Activated naive CD4-positive, alpha-beta T cell treated with anti-CD3 and anti-CD28 coated beads for 36 hours (primary cell): Measurements from ENCODE around the gene TMEM273. TPM values are rescaled to one million over a fixed set of nuclear protein-coding genes. Genes with fewer than 3 reads are reported as not detected.

Experiments used
- CTCF ChIA-PET: fragments of 350-600 bp; sonication (Branson Sonifier 250); formaldehyde crosslinking; loops from one replicate; lab custom pipeline; 2021; ENCODE audit warnings: antibody characterized with exemption; lab: Charles Lee
- DNase-seq: peaks from one replicate; pipeline ENCODE4 v3.0.0-alpha.2; 2020
- H3K27ac Mint-ChIP-seq: one replicate; pipeline ENCODE4 v1.8.0; 2021; ENCODE audit warnings: mild to moderate bottlenecking, mixed read lengths
- H3K27me3 Mint-ChIP-seq: one replicate; pipeline ENCODE4 v1.8.0; 2021; ENCODE audit warnings: low read depth, mixed read lengths
- H3K36me3 Mint-ChIP-seq: one replicate; pipeline ENCODE4 v1.8.0; 2021; ENCODE audit warnings: low read depth, mixed read lengths
- H3K4me1 Mint-ChIP-seq: one replicate; pipeline ENCODE4 v1.8.0; 2021; ENCODE audit warnings: low read depth, mixed read lengths
- H3K4me3 Mint-ChIP-seq: one replicate; pipeline ENCODE4 v1.8.0; 2021; ENCODE audit warnings: mild to moderate bottlenecking, moderate library complexity, mixed read lengths
- H3K9me3 Mint-ChIP-seq: one replicate; pipeline ENCODE4 v1.8.0; 2021; ENCODE audit warnings: mixed read lengths
- intact Hi-C: fragments of 100-400 bp; cut with micrococcal nuclease; formaldehyde crosslinking; loops from one replicate; pipeline ENCODE4 v1.15.1; 2023
- total RNA-seq, 2 experiments: library from RNA; stranded (reverse); gene quantifications; one replicate each; pipeline ENCODE4 v1.2.3, GENCODE V29; 2021

Gene TMEM273
- total RNA-seq, 2 experiments from 2014 or later, result 0.48 to 0.72 TPM

DNA sequence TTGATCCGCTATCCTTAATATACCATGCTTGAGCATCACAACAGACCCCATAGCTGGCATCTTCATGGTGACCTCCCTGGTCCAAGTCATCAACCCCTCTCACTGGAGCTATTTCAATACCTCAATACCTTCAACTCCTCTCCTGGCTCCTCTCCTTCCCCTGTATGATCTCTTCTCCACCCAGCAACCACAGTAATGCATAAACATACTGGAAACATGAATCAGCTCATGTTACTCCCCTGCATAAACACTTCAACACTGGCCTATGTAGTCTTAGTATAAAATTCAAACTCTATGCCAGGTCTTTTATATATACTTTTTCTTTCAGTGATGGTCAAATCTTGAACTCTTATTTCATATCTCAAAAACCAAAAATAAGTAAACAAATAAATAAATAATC lies 31.8 kb upstream of the TMEM273 start:
- H3K4me1 Mint-ChIP-seq, result no peaks in the 10 kb centered on the region
- intact Hi-C loops, result no loop called here
- no peaks in the 10 kb centered on the region for H3K36me3 Mint-ChIP-seq
- DNase-seq, result no peak
- H3K4me3 Mint-ChIP-seq, result no peak overlapping the region
- no peak overlapping the region for H3K27ac Mint-ChIP-seq
- CTCF ChIA-PET, result no interaction called here
- H3K9me3 Mint-ChIP-seq, result no peaks in the 10 kb centered on the region
- H3K27me3 Mint-ChIP-seq, result peaks cover 16% of the 10 kb centered on the region

DNA sequence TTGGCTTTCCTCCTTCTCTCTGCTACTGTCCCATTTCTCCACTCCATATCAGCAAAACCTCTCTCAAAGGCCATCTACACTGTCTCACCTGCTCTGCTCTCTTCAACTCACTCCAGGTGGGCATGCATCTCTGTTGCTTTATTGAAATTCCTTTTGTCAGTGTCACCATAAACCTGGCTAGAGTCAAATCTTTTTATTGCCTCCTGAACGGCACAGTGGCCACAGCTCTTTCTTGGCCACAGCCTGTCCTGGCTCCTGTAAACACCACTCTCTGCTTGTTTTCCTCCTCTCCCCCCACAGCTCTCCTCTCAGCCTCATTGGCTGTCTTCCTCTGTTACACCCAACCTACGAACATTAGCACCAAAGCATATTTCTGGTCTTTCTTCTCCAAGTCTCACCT lies 31.1 kb upstream of the TMEM273 start:
- intact Hi-C loops, result no loop called here
- Mint-ChIP-seq H3K27ac (no peak overlapping the region), H3K36me3 (no peaks in the 10 kb centered on the region), H3K4me1 (no peaks in the 10 kb centered on the region), H3K27me3 (peaks cover 20% of the 10 kb centered on the region), H3K4me3 (no peak overlapping the region), H3K9me3 (no peaks in the 10 kb centered on the region)
- DNase-seq, result no peak
- CTCF ChIA-PET, result no interaction called here

DNA sequence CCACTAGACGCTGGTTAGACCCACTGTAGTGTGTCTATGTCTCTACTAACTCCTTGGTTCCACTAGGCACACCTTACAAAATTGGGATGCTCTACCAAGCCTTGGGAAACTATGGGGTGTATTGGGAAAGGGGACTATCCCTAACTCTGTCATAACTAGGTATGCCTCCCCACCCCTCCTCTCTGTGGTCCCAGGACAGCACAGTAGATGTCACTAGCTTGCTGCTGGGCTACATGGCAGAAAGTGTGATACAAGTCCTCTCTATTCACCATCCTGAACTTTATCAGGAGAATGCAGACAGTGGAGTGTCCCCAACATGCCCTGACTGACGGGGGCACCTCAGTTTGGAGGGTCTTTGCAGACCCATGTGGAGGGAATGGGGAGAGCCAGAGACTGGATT lies 30.3 kb upstream of the TMEM273 start:
- H3K4me3 Mint-ChIP-seq, result no peak overlapping the region
- no peaks in the 10 kb centered on the region for H3K36me3 Mint-ChIP-seq
- no peaks in the 10 kb centered on the region for H3K4me1 Mint-ChIP-seq
- DNase-seq, result no peak
- intact Hi-C loops, result no loop called here
- H3K27me3 Mint-ChIP-seq, result peaks cover 28% of the 10 kb centered on the region
- no peaks in the 10 kb centered on the region for H3K9me3 Mint-ChIP-seq
- no peak overlapping the region for H3K27ac Mint-ChIP-seq
- CTCF ChIA-PET, result no interaction called here

DNA sequence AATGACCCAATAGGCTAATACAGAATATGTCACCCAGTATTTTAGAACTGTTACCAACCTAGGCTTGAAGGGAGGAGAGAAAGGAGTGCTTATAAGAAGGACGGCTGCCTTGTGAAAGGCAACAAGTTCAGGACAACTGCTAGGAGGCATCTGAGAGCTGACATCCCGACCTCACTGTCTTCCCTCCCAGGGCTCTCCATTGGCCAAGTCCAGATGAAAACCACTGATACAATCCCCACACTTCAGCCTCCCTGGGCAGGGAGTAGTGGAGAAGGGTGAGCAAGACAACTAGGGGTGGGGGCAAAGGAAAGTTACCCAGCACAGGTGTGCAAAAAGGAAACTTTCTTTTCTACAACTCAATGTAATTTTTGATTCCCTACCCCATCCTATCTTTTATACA lies 29.5 kb upstream of the TMEM273 start:
- Mint-ChIP-seq H3K27me3 (peaks cover 32% of the 10 kb centered on the region), H3K4me3 (no peak overlapping the region), H3K9me3 (no peaks in the 10 kb centered on the region), H3K4me1 (no peaks in the 10 kb centered on the region), H3K27ac (no peak overlapping the region), H3K36me3 (no peaks in the 10 kb centered on the region)
- CTCF ChIA-PET, result interaction anchor here (0.6 kb wide), 1 partner anchor 625 kb away, joined by 3 read pairs; no protein-coding TSS in a partner anchor
- intact Hi-C loops, result no loop called here
- no peak for DNase-seq

DNA sequence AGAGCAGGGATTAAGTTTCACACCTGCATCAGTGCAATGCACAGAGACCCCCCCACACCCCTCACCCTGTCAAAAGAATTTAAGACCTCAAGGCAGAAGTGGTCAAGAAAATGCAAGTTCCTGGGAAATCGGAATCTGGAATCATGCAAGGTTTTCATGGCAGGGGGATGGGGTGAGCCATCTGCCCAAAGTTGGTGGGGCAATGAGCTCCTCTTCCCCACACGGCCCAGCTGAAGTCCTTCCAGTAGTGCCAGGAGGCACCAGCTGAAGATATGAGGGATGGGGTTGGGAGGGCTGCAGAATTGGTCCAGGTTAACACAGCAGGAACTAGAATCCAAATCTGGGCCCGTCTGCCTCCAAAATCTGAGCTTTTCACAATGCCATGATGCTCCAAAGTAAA lies 25.0 kb upstream of the TMEM273 start:
- Mint-ChIP-seq H3K4me1 (no peaks in the 10 kb centered on the region), H3K9me3 (no peaks in the 10 kb centered on the region), H3K27me3 (peaks cover 36% of the 10 kb centered on the region), H3K4me3 (no peak overlapping the region), H3K27ac (no peak overlapping the region), H3K36me3 (no peaks in the 10 kb centered on the region)
- CTCF ChIA-PET, result no interaction called here
- intact Hi-C loops, result no loop called here
- no peak for DNase-seq

DNA sequence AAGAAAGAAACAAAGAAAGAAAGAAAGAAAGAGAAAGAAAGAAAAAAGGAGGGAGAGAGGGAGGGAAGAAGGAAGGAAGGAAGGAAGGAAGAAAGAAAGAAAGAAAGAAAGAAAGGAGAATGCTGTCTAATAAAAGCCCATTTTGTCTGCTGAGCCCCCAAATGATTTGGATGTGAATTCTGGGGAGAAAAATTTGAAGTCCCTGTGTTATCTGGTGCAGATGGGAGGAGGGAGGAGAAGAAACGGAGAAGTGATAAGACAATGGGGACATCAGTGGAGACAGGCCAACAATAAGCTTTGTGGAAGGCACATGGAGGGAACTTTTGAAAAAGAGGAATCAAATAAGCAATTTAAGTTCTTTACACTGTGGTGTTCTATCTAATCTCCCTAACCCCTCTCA lies 24.6 kb upstream of the TMEM273 start:
- CTCF ChIA-PET, result no interaction called here
- Mint-ChIP-seq H3K27ac (no peak overlapping the region), H3K4me1 (no peaks in the 10 kb centered on the region), H3K9me3 (no peaks in the 10 kb centered on the region), H3K27me3 (peaks cover 36% of the 10 kb centered on the region), H3K4me3 (no peak overlapping the region), H3K36me3 (no peaks in the 10 kb centered on the region)
- intact Hi-C loops, result no loop called here
- no peak for DNase-seq

DNA sequence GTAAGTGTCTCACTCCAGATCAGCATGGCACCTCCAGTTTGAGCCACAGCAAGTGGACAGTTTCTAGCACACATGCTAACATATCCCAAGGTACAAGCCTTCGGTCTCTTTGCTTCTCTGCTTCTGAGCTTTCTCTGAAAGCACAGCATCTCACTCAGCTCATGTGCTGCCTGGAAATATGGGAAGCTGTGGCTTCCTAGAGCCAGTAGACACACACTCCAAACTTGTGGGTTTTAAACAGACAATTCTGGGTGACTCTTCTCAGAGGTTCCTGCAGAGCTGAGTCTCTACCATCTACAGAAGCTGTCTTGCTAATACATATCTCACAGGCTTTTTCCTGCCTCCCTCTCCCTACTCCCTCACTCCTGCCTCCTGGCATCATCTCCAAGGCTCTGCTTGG lies 23.9 kb upstream of the TMEM273 start:
- H3K4me1 Mint-ChIP-seq, result no peaks in the 10 kb centered on the region
- H3K36me3 Mint-ChIP-seq, result no peaks in the 10 kb centered on the region
- H3K27ac Mint-ChIP-seq, result no peak overlapping the region
- H3K4me3 Mint-ChIP-seq, result no peak overlapping the region
- intact Hi-C loops, result no loop called here
- H3K27me3 Mint-ChIP-seq, result peaks cover 32% of the 10 kb centered on the region
- no peak for DNase-seq
- CTCF ChIA-PET, result no interaction called here
- no peaks in the 10 kb centered on the region for H3K9me3 Mint-ChIP-seq

DNA sequence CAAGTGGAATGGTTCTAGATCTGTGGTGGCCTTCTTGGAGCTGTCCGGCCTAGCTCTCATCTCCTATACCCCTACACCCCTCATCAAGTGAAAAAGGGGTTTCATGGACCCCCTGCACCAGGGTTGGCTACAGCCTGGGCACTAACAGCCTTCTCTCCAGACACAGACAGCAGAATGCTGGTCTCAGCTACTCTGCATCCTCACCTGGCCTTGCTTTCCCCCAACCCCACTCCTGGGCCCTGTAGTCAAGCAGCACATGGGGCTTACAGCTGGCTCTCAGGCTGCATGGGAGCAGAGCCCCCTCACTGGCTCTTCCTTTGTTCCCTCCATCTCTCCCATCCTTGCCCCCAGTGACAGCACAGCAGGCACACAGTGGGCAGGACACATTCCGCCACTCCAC lies 20.8 kb upstream of the TMEM273 start:
- CTCF ChIA-PET, result no interaction called here
- Mint-ChIP-seq H3K27ac (no peak overlapping the region), H3K4me1 (no peaks in the 10 kb centered on the region), H3K27me3 (peaks cover 30% of the 10 kb centered on the region), H3K36me3 (no peaks in the 10 kb centered on the region), H3K9me3 (no peaks in the 10 kb centered on the region), H3K4me3 (no peak overlapping the region)
- intact Hi-C loops, result no loop called here
- DNase-seq, result no peak

DNA sequence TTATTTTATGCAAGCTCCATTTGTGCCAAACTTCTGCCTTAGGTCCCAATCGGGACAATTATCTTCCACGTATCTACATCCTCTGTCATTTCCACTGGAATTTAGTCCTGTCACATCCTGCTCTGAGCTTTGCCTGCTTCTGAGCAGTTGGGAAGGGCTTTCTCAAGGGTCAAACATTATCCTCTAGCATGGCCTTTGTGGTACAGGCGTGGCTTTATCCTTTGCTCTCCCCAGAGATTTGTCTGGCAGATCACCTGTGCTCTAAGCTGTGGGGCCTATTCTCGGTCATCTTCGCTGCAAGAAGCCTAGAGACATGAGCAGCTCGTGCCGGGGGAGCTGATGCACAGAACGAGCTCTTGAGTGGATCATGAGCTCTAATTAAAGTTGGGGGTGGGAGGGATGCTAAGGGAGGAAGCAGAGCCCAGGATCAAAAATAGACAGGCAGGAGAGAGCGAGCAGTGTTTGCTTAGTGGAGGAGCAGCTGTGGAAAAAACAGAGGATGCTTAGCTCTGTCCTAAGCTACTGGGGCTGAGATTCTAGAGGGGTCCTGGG lies 19.8 kb upstream of the TMEM273 start:
- DNase-seq, result no peak
- Mint-ChIP-seq H3K27ac (no peak overlapping the region), H3K4me3 (no peak overlapping the region), H3K9me3 (no peaks in the 10 kb centered on the region), H3K27me3 (peaks cover 24% of the 10 kb centered on the region), H3K36me3 (no peaks in the 10 kb centered on the region), H3K4me1 (no peaks in the 10 kb centered on the region)
- CTCF ChIA-PET, result no interaction called here
- intact Hi-C loops, result no loop called here

DNA sequence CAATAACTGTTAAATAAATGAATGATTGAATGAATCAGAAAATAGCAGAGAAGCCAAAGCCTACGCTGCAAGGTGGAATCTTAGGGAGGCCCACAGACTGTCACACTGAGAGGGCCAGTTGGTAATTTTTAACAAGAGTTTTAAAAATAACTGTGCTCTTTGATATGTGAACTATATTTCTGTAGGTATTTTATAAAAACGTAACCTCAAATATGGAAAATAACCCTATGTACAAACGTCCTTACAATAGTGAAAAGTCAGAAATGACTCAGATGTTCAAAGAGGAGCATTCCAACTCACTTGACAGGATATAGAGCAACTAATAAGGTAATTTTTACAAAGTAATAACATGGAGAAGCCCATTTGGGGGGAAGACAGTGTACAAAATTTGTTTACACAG lies 18.9 kb upstream of the TMEM273 start:
- Mint-ChIP-seq H3K27ac (no peak overlapping the region), H3K9me3 (no peaks in the 10 kb centered on the region), H3K4me3 (no peak overlapping the region), H3K36me3 (no peaks in the 10 kb centered on the region), H3K27me3 (peaks cover 18% of the 10 kb centered on the region), H3K4me1 (no peaks in the 10 kb centered on the region)
- CTCF ChIA-PET, result no interaction called here
- no peak for DNase-seq
- intact Hi-C loops, result no loop called here

DNA sequence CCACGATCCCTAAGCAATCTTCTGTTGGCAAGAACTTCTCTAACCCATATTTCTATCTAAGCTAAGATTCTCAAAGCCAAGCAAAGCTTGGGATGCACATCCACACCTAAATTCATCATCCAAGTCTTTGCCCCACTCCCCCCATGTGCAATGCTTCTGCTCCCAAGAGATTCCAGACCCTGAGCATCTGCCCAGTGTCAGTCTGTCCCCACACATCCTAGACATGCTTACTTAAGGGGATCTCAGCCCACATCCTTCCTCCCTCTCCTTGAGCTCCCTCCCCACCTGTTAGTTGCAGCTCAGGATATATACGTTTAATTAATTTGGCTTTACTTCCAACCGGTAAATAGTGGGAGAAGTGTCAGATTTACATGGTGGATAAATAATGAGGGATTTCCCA lies 17.0 kb upstream of the TMEM273 start:
- CTCF ChIA-PET, result no interaction called here

DNA sequence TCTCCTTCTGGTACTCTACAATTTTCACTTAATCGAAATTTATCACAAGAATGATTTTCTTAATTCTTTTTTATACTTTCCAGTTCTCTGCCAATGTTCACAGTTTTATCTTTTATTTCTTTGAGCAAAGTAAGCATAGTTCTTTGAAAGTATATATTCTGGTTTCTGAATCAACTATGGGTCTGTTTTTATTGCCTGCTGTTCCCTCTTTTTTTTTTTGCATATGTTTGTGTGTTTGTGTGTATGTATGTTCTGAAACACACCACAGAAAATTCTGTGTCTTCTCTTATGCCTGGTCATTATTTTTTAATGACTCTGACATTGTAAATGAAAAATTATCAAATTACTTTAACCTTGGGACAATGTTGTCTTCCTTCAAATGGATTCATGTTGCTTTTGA lies 15.9 kb upstream of the TMEM273 start:
- DNase-seq, result no peak
- H3K36me3 Mint-ChIP-seq, result no peaks in the 10 kb centered on the region
- intact Hi-C loops, result no loop called here
- H3K9me3 Mint-ChIP-seq, result no peaks in the 10 kb centered on the region
- peaks cover 11% of the 10 kb centered on the region for H3K27me3 Mint-ChIP-seq
- CTCF ChIA-PET, result no interaction called here
- no peaks in the 10 kb centered on the region for H3K4me1 Mint-ChIP-seq
- H3K4me3 Mint-ChIP-seq, result no peak overlapping the region
- H3K27ac Mint-ChIP-seq, result no peak overlapping the region

More for the DNA sequence above, 17.0 kb upstream of the TMEM273 start:
- Mint-ChIP-seq H3K27ac (no peak overlapping the region), H3K36me3 (no peaks in the 10 kb centered on the region), H3K27me3 (peaks cover 14% of the 10 kb centered on the region), H3K4me1 (no peaks in the 10 kb centered on the region), H3K9me3 (no peaks in the 10 kb centered on the region), H3K4me3 (no peak overlapping the region)
- intact Hi-C loops, result no loop called here
- DNase-seq, result no peak

DNA sequence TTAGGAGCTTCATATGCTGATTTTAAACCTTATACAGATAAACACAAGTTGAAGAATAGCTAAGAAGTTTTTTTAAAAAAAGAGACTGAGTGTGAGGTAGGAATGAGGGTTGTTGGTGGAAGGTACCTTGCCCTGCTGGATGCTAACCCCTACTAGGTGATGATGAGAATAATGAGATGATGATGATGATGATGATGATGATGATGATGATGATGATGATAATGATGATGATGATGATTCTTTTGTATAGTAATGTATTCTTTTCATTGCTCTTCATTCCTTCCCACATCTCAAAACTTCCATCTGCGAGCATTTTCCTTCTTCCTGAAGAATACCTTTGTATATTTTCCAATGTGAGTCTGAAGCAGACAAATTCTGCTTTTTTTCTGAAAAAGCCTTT lies 14.1 kb upstream of the TMEM273 start:
- no peak overlapping the region for H3K4me3 Mint-ChIP-seq
- CTCF ChIA-PET, result no interaction called here
- DNase-seq, result no peak
- H3K36me3 Mint-ChIP-seq, result no peaks in the 10 kb centered on the region
- intact Hi-C loops, result no loop called here
- H3K27me3 Mint-ChIP-seq, result peaks cover 13% of the 10 kb centered on the region
- H3K27ac Mint-ChIP-seq, result no peak overlapping the region
- no peaks in the 10 kb centered on the region for H3K4me1 Mint-ChIP-seq
- no peaks in the 10 kb centered on the region for H3K9me3 Mint-ChIP-seq

DNA sequence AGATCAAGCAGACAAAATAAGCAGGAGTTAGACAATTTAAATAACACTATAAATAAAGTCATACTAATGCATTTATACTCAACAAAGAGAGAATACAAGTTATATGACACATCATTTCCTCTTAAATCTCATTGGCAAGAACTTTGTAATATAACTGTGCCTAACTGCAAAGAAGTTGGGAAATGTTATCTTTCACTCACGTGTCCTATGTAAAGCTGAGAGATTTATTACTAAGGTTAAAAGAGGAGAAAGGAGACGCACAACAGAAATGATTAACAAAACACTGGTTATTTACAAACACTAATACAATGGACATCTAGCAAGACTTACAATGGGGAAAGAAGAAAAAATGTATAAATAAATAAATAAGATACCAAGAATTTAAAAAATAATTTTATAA lies 12.7 kb upstream of the TMEM273 start:
- intact Hi-C loops, result no loop called here

More for the DNA sequence above, 12.7 kb upstream of the TMEM273 start:
- Mint-ChIP-seq H3K27me3 (peaks cover 15% of the 10 kb centered on the region), H3K36me3 (no peaks in the 10 kb centered on the region), H3K4me1 (no peaks in the 10 kb centered on the region), H3K4me3 (no peak overlapping the region), H3K27ac (no peak overlapping the region), H3K9me3 (no peaks in the 10 kb centered on the region)
- no peak for DNase-seq
- CTCF ChIA-PET, result no interaction called here
